Transverse colon (tissue), 4 donors: ENCODE measurements around the gene IL19. TPM values are rescaled to one million over a fixed set of nuclear protein-coding genes. Genes with fewer than 3 reads are reported as not detected.

Experiments
- DNase-seq: peaks from one replicate; pipeline ENCODE4 v3.0.0-alpha.2; 2019
- H3K27ac ChIP-seq, 4 donors: fragments of 200-600 bp; sonication (generic); 2 replicates each; pipeline ENCODE4 v1.5.1; 2016 to 2018; ENCODE audit warnings: inconsistent platforms in 4 of 4
- H3K27me3 ChIP-seq: fragments of 200-600 bp; sonication (generic); 2 replicates; pipeline ENCODE4 v1.5.1; 2017; ENCODE audit warnings: inconsistent platforms
- H3K36me3 ChIP-seq, 4 donors: fragments of 200-600 bp; sonication (generic); 2 replicates each; pipeline ENCODE4 v1.5.1; 2017 to 2019; ENCODE audit warnings: inconsistent platforms in 4 of 4
- H3K4me1 ChIP-seq, 4 donors: fragments of 200-600 bp; sonication (generic); 2 replicates each; pipeline ENCODE4 v1.5.1; 2017 to 2020; ENCODE audit warnings: inconsistent platforms in 4 of 4
- H3K4me3 ChIP-seq, 4 donors: fragments of 200-600 bp; sonication (generic); 1 replicate in 1 of 4; 2 replicates in 3 of 4; pipeline versions ENCODE4 v1.5.1 to v1.6.1; 2017 to 2019; ENCODE audit warnings: inconsistent platforms in 4 of 4
- H3K9me3 ChIP-seq, 2 donors: fragments of 200-600 bp; sonication (generic); 2 replicates each; pipeline ENCODE4 v1.5.1; 2017 to 2019; ENCODE audit warnings: inconsistent platforms in 2 of 2
- CTCF ChIP-seq, 5 experiments: fragments of 200-600 bp in 3 of 5; fragments of 450-650 bp in 2 of 5; sonication (generic) in 3 of 5; IDR thresholded peaks; 1 replicate in 2 of 5; 2 replicates in 3 of 5; pipeline ENCODE4 v1.5.1; 2016 to 2017; ENCODE audit warnings: antibody characterized with exemption in 5 of 5, inconsistent platforms in 3 of 5, mild to moderate bottlenecking in 2 of 5, moderate library complexity in 1 of 5
- EP300 ChIP-seq: sonication (generic); formaldehyde crosslinking; IDR thresholded peaks from one replicate; pipeline ENCODE4 v1.6.1; 2017; ENCODE audit warnings: antibody characterized with exemption, low read depth
- POLR2A ChIP-seq: fragments of 450-650 bp; IDR thresholded peaks from one replicate; pipeline ENCODE4 v1.6.1; 2016; ENCODE audit warnings: antibody characterized with exemption, mild to moderate bottlenecking, moderate library complexity
- POLR2AphosphoS5 ChIP-seq, 3 donors: sonication (generic); formaldehyde crosslinking; IDR thresholded peaks; one replicate each; pipeline ENCODE4 v1.6.1; 2016; ENCODE audit warnings: antibody characterized with exemption in 3 of 3
- WGBS, 2 donors: methylation state at CpG; one replicate each; pipeline ENCODE4 v1.1.5; 2018; ENCODE audit warnings: low coverage in 1 of 2; 5-methylcytosine and 5-hydroxymethylcytosine counted together
- in situ Hi-C, 4 donors: fragments of 200-750 bp; cut with MboI; loops; one replicate each; pipeline versions ENCODE4 v1.15.0 to v1.15.1; 2017; ENCODE audit warnings: low sequenced_read_pairs in 3 of 4, low pct_ligation_motif_present in 1 of 4, low pct_unique_long_range_greater_than_20kb in 1 of 4
- intact Hi-C: fragments of 100-400 bp; cut with DNase I; formaldehyde crosslinking; loops from one replicate; pipeline ENCODE4 v1.15.1; 2023; ENCODE audit warnings: low total_unique reads
- total RNA-seq, 4 donors: library from RNA; depleted of rRNA; stranded (reverse); fragments of >200 nt; gene quantifications; one replicate each; pipeline ENCODE4 v1.1.0, GENCODE V29; 2016

IL19 gene
- total RNA-seq, 4 donors from 2014 or later, result not detected

GRCh38 chr1:206880314-206880713 is 109.7 kb downstream of the IL19 start:
- H3K4me1 ChIP-seq, result no peaks in the 10 kb centered on the region
- in situ Hi-C loops, result no loop called here
- WGBS, 2 donors, result 68 to 77% methylated on average over 3 of the region's 3 CpGs

GRCh38 chr1:206882555-206882954 is 112.0 kb downstream of the IL19 start:
- Histone ChIP-seq H3K4me3 (no peak overlapping the region), H3K4me1 (no peaks in the 10 kb centered on the region), H3K36me3 (no peaks in the 10 kb centered on the region), H3K9me3 (peaks cover 11 to 12% of the 10 kb centered on the region in 2 donors), H3K27me3 (no peaks in the 10 kb centered on the region), H3K27ac (no peak overlapping the region)
- no peak for TF ChIP-seq POLR2A
- peak in 1 of 5 experiments; percentile 11 for TF ChIP-seq CTCF (IDR thresholded peaks at IDR 0.05)
- no peak for DNase-seq
- intact Hi-C loops, result no loop called here
- 65 to 70% methylated on average over 3 of the region's 3 CpGs for WGBS, 2 donors
- in situ Hi-C loops, result no loop called here

More at GRCh38 chr1:206880314-206880713, 109.7 kb downstream of the IL19 start:
- H3K27ac ChIP-seq, result no peak overlapping the region
- peaks cover 11 to 15% of the 10 kb centered on the region in 2 donors for H3K9me3 ChIP-seq
- intact Hi-C loops, result no loop called here
- no peaks in the 10 kb centered on the region for H3K36me3 ChIP-seq
- TF ChIP-seq CTCF (IDR thresholded peaks at IDR 0.05) (no peak), POLR2AphosphoS5 (IDR thresholded peaks at IDR 0.05) (no peak), POLR2A (no peak), EP300 (no peak)
- no peak for DNase-seq
- no peaks in the 10 kb centered on the region for H3K27me3 ChIP-seq
- H3K4me3 ChIP-seq, result no peak overlapping the region

- DNase-seq, result no peak
- H3K27me3 ChIP-seq, result no peaks in the 10 kb centered on the region
- intact Hi-C loops, result no loop called here
- H3K27ac ChIP-seq, result no peak overlapping the region
- peaks cover 5 to 12% of the 10 kb centered on the region in 2 donors for H3K9me3 ChIP-seq
- in situ Hi-C loops, result no loop called here
- no peaks in the 10 kb centered on the region for H3K36me3 ChIP-seq
- no peaks in the 10 kb centered on the region for H3K4me1 ChIP-seq
- WGBS, 2 donors, result 82 to 91% methylated on average over 1 of the region's 1 CpG
- TF ChIP-seq POLR2A (no peak), CTCF (IDR thresholded peaks at IDR 0.05) (no peak), EP300 (no peak), POLR2AphosphoS5 (IDR thresholded peaks at IDR 0.05) (no peak)
- H3K4me3 ChIP-seq, result no peak overlapping the region
Observed at GRCh38 chr1:206883160-206883559, 112.6 kb downstream of the IL19 start.

DNA sequence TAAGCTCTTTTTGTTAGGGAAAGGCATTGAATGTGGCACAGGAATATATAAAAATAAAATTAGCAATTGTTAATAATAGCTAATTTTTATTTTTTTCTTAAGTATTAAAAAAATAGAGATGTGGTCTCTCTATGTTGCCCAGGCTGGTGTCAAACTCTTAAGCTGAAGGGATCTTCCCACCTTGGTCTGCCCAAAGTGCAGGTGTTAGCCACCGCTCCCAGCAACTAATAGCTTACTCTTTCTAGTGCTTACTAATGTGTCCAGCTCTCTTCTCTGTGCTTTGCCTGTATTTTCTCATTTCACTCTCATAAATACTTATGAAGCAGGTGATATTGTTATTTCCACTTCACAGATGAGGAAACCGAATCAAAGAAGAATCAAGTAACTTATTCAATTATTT is 113.3 kb downstream of the IL19 start:
- intact Hi-C loops (no loop called here), in situ Hi-C loops (no loop called here)
- Histone ChIP-seq H3K4me3 (no peak overlapping the region), H3K4me1 (no peaks in the 10 kb centered on the region), H3K27ac (no peak overlapping the region), H3K9me3 (peaks cover 0 to 6% of the 10 kb centered on the region in 2 donors), H3K36me3 (no peaks in the 10 kb centered on the region), H3K27me3 (no peaks in the 10 kb centered on the region)
- 93 to 94% methylated on average over 2 of the region's 2 CpGs for WGBS, 2 donors
- no peak for DNase-seq
- TF ChIP-seq CTCF (IDR thresholded peaks at IDR 0.05) (no peak), EP300 (no peak), POLR2A (no peak), POLR2AphosphoS5 (IDR thresholded peaks at IDR 0.05) (no peak)
